NCI-H1417 treated with DMSO at 0.1 percent for 48 hours (cell line): Measurements from ENCODE around the gene AGMO.
A peak's percentile ranks its signal among the peaks of the same experiment; 100 is the strongest.

ENCODE experiments used
- DNase-seq: peaks from one replicate; lab custom pipeline; 2025; lab: John Stamatoyannopoulos, UW

The AGMO gene

GRCh38 chr7:15457990-15458955, 103.5 kb downstream of the AGMO start:
- no peak for DNase-seq

- no peak for DNase-seq
Observed at GRCh38 chr7:15452670-15453069, 109.1 kb downstream of the AGMO start.

- DNase-seq: no peak
Observed at GRCh38 chr7:15446722-15447121, 115.1 kb downstream of the AGMO start.

- no peak for DNase-seq
Observed at GRCh38 chr7:15446280-15446679, 115.5 kb downstream of the AGMO start.

- no peak for DNase-seq
Observed at GRCh38 chr7:15441915-15442314, 119.9 kb downstream of the AGMO start.

- DNase-seq: no peak
Observed at GRCh38 chr7:15440482-15440881, 121.3 kb downstream of the AGMO start.

GRCh38 chr7:15439853-15440252, 122.0 kb downstream of the AGMO start:
- no peak for DNase-seq

- peak; percentile 57 for DNase-seq
Observed at GRCh38 chr7:15433151-15433550, 128.7 kb downstream of the AGMO start.

- DNase-seq: no peak
Observed at GRCh38 chr7:15430911-15431310, 130.9 kb downstream of the AGMO start.

GRCh38 chr7:15430191-15430590, 131.6 kb downstream of the AGMO start:
- no peak for DNase-seq

GRCh38 chr7:15424468-15424867, 137.3 kb downstream of the AGMO start:
- no peak for DNase-seq

GRCh38 chr7:15419596-15419995, 142.2 kb downstream of the AGMO start:
- DNase-seq: no peak

- no peak for DNase-seq
Observed at GRCh38 chr7:15418264-15418663, 143.6 kb downstream of the AGMO start.

GRCh38 chr7:15417341-15417988, 144.3 kb downstream of the AGMO start:
- DNase-seq: no peak

GRCh38 chr7:15411019-15411418, 150.8 kb downstream of the AGMO start:
- no peak for DNase-seq

- no peak for DNase-seq
Observed at GRCh38 chr7:15407910-15408309, 153.9 kb downstream of the AGMO start.

GRCh38 chr7:15403751-15404150, 158.1 kb downstream of the AGMO start:
- DNase-seq: no peak

- DNase-seq: no peak
Observed at GRCh38 chr7:15403315-15403714, 158.5 kb downstream of the AGMO start.

- no peak for DNase-seq
Observed at GRCh38 chr7:15402436-15403136, 159.2 kb downstream of the AGMO start.

- DNase-seq: no peak
Observed at GRCh38 chr7:15400440-15400839, 161.4 kb downstream of the AGMO start.

GRCh38 chr7:15399441-15399840, 162.4 kb downstream of the AGMO start:
- DNase-seq: no peak

- DNase-seq: no peak
Observed at GRCh38 chr7:15397922-15398760, 163.7 kb downstream of the AGMO start.
